HEK293 (cell line): ENCODE measurements around the gene TDRD1.

Source experiments
- KLF16 ChIP-seq: fragments of 450-650 bp; formaldehyde crosslinking; IDR thresholded peaks from 2 replicates; pipeline ENCODE4 v1.5.1; 2017; ENCODE audit warnings: missing biosample characterization, missing genetic modification characterization
- YY1 ChIP-seq: fragments of 450-650 bp; formaldehyde crosslinking; IDR thresholded peaks from 2 replicates; pipeline ENCODE4 v1.5.1; 2018; ENCODE audit warnings: missing biosample characterization, missing genetic modification characterization
- ZNF114 ChIP-seq: fragments of 450-650 bp; formaldehyde crosslinking; IDR thresholded peaks from 2 replicates; pipeline ENCODE4 v1.5.0; 2017; ENCODE audit warnings: missing biosample characterization, missing genetic modification characterization
- ZNF157 ChIP-seq: fragments of 450-650 bp; formaldehyde crosslinking; IDR thresholded peaks from 2 replicates; pipeline ENCODE4 v1.5.1; 2016; ENCODE audit warnings: missing biosample characterization, missing genetic modification characterization
- ZNF548 ChIP-seq: fragments of 450-650 bp; formaldehyde crosslinking; IDR thresholded peaks from 2 replicates; pipeline ENCODE4 v1.5.1; 2016; ENCODE audit warnings: missing biosample characterization, missing genetic modification characterization
- TF ChIP-seq, protein P1 (sequence below): fragments of 450-650 bp; formaldehyde crosslinking; IDR thresholded peaks from 2 replicates; pipeline ENCODE4 v1.5.1; 2016; ENCODE audit warnings: missing biosample characterization, missing genetic modification characterization
- TF ChIP-seq, protein P2 (sequence below): fragments of 450-650 bp; formaldehyde crosslinking; IDR thresholded peaks from 2 replicates; pipeline ENCODE4 v1.5.1; 2016; ENCODE audit warnings: missing biosample characterization, missing genetic modification characterization

DNA sequence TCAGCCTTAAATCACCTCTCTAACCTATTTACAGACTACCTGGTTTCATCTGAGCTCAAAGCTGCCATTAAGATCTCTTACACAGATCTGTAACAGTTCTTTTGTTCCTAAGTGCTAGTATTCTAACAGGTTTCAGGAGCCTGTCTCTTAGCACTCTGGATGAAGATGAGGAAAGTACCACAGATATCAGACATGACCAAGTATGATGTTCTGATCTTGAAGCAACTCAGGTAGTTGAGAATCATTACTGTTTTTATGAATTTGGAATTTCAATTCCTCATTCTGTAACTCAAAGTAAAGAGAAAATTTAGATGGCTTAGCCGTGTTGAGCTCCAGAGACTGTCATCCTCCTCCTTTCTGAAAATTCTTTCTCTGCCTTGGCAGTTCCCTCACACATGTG lies 36.0 kb upstream of the TDRD1 start:
- TF ChIP-seq KLF16 (tag by site-specific recombination) (no peak), ZNF157 (tag by site-specific recombination) (no peak), ZNF114 (no peak), YY1 (tag by site-specific recombination) (no peak), ZNF548 (tag by site-specific recombination) (no peak)
- TF ChIP-seq, protein P1, sequence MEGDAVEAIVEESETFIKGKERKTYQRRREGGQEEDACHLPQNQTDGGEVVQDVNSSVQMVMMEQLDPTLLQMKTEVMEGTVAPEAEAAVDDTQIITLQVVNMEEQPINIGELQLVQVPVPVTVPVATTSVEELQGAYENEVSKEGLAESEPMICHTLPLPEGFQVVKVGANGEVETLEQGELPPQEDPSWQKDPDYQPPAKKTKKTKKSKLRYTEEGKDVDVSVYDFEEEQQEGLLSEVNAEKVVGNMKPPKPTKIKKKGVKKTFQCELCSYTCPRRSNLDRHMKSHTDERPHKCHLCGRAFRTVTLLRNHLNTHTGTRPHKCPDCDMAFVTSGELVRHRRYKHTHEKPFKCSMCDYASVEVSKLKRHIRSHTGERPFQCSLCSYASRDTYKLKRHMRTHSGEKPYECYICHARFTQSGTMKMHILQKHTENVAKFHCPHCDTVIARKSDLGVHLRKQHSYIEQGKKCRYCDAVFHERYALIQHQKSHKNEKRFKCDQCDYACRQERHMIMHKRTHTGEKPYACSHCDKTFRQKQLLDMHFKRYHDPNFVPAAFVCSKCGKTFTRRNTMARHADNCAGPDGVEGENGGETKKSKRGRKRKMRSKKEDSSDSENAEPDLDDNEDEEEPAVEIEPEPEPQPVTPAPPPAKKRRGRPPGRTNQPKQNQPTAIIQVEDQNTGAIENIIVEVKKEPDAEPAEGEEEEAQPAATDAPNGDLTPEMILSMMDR = no peak
- TF ChIP-seq, protein P2, sequence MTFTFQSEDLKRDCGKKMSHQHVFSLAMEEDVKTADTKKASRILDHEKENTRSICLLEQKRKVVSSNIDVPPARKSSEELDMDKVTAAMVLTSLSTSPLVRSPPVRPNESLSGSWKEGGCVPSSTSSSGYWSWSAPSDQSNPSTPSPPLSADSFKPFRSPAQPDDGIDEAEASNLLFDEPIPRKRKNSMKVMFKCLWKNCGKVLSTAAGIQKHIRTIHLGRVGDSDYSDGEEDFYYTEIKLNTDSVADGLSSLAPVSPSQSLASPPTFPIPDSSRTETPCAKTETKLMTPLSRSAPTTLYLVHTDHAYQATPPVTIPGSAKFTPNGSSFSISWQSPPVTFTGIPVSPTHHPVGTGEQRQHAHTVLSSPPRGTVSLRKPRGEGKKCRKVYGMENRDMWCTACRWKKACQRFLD (tag by site-specific recombination) = no peak
